Muscle of leg (tissue), 11 donors: ENCODE measurements around the gene PIGV. TPM values are rescaled to one million over a fixed set of nuclear protein-coding genes. Genes with fewer than 3 reads are reported as not detected.

Experiments
- DNase-seq: peaks from one replicate; pipeline ENCODE4 v3.0.0; 2013
- H3K27ac ChIP-seq: one replicate; pipeline ENCODE4 v1.5.1; 2013; ENCODE audit warnings: mild to moderate bottlenecking, low read length, control low read depth
- H3K27me3 ChIP-seq: one replicate; pipeline ENCODE4 v1.6.1; 2013; ENCODE audit warnings: low read length; ENCODE audit not compliant: control insufficient read depth, insufficient read depth
- H3K36me3 ChIP-seq: one replicate; pipeline ENCODE4 v1.6.1; 2013; ENCODE audit warnings: low read length; ENCODE audit not compliant: control insufficient read depth, insufficient read depth
- H3K4me1 ChIP-seq: one replicate; pipeline ENCODE4 v1.6.1; 2013; ENCODE audit warnings: low read length; ENCODE audit not compliant: control insufficient read depth, insufficient read depth
- H3K4me3 ChIP-seq: one replicate; pipeline ENCODE4 v1.5.1; 2013; ENCODE audit warnings: low read length, control low read depth
- H3K9me3 ChIP-seq: replicated peaks from 2 replicates; pipeline ENCODE4 v1.6.1; 2013; ENCODE audit warnings: low read depth, low read length; ENCODE audit not compliant: control insufficient read depth
- WGBS: methylation state at CpG from one replicate; pipeline ENCODE4 v1.1.5; 2013; ENCODE audit warnings: missing lambda C conversion rate; ENCODE audit not compliant: insufficient coverage; 5-methylcytosine and 5-hydroxymethylcytosine counted together
- polyA plus RNA-seq, 8 donors: library from polyadenylated mRNA; unstranded; fragments of 120-200 nt; gene quantifications; one replicate each; pipeline versions ENCODE4 v1.2.1 to v1.2.3, GENCODE V29; 2013; ENCODE audit warnings: inconsistent platforms in 1 of 8, low replicate concordance in 1 of 8; ENCODE audit not compliant: insufficient read length in 8 of 8, insufficient read depth in 1 of 8
- total RNA-seq: library from RNA; stranded (reverse); fragments of 120-200 nt; gene quantifications from one replicate; pipeline ENCODE4 v1.2.4, GENCODE V29; 2013

PIGV gene
- total and polyA plus RNA-seq, 9 donors, result 6.1 to 9.9 (median 6.8) TPM

DNA sequence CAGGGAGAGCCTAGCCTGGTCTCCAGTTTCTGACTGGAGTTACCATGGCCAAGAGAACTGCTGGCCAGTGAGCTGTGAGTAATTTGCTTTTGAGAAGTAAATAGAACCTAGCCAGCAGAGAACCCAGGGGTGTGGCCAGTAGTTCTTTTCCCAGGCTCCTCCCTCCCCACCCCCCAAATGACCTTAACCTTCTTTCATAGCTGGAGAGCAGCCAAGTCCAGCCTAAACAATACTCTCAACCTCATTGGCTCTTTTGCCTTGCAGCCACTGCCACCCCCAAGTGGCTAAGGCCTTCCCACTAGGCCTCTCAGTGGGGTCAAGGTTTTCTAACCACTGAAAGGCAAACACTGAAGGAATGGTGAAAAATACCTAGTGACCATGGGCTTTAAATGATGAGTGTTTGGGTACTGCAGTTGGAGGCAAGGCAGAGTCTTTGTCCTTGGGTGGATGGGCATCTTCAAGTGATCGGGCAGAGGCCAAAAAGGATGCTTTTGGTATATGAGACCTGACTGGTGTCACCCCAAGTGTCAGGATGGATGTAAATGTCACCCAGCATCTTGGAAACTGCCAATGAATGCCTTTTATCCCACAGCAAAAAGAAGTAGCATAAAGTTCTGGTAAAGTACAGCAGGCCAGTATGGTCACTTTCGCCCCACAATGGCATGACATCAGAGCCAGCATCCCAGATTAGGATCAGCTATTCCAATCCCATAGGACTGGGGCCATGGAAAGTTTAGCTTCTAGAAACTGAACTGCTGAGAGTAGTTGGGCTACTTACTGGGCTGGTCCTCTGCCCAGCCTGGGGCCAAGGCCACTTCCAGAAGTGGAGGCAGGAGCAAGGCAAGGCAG, 3.5 kb upstream of the PIGV start:
- no peak overlapping the region for H3K4me3 ChIP-seq
- H3K9me3 ChIP-seq, result no peaks in the 10 kb centered on the region
- no peak overlapping the region for H3K27ac ChIP-seq
- no CpG with 5 or more reads among the region's 2 CpGs for WGBS
- peak; percentile 53 for DNase-seq
- H3K36me3 ChIP-seq, result peaks cover 27% of the 10 kb centered on the region
- H3K27me3 ChIP-seq, result no peaks in the 10 kb centered on the region
- H3K4me1 ChIP-seq, result peaks cover 45% of the 10 kb centered on the region

DNA sequence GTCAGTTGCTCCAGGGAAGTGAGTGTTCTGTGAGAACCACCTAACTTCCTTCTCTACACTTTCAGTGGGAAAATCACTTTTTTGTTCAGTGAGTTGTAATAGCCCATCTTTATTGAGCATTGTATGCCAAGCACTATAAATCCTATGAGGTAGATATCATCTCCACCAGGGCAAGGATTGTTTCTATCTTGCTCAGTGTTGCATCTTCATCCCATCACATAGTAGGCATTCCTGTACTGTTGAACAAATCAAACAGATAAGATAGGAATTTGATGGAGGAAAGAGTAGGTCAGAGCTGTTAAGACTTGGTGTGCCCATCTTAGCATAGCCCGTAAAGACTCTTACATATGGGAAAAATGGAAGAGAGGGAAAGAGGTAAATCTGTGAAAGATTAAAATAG, 2.9 kb upstream of the PIGV start:
- WGBS, result 88% methylated on average over 1 of the region's 1 CpG
- Histone ChIP-seq H3K9me3 (no peaks in the 10 kb centered on the region), H3K4me1 (peaks cover 45% of the 10 kb centered on the region), H3K36me3 (peaks cover 21% of the 10 kb centered on the region), H3K4me3 (no peak overlapping the region), H3K27me3 (no peaks in the 10 kb centered on the region), H3K27ac (peak overlapping the region; percentile 99)
- no peak for DNase-seq

DNA sequence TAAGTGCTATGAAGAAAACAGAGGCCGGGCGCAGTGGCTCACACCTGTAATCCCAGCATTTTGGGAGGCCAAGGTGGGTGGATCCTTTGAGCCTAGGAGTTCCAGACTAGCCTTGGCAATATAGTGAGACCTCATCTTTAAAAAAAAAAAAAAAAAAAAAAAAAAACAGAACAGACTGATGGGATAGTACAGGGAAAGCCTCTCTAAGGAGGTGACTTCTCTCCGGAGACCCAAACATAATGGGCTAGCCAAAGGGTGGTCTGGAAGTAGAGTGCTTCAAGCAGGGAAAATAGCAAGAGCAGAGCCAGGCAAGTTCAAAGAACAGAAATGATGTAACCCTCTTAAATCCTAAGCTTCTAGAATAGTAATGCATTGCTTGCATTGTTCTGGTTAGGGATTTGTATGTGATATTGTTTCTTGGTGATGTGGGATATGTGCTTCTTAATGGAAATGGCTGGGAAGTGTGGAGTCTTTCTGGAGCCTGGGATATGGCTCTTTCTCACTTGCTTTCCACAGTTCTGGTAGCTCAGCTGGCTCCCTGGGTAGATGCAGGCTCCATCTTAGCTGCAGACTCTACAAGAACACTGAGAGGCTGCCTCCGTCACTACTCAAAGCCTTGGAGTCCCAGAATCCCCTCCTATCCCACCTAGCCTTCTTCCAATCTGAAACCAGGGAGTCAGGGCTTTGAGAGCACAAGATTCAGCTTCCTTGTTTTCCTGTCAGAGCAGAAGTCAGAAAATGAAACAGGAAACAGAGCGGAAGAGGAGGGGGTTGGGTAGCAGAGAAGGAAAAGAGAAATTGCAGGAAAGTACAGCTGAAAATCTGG, 1.9 kb upstream of the PIGV start:
- peak overlapping the region; percentile 99 for H3K27ac ChIP-seq
- H3K4me1 ChIP-seq, result peaks cover 48% of the 10 kb centered on the region
- no peaks in the 10 kb centered on the region for H3K27me3 ChIP-seq
- no peaks in the 10 kb centered on the region for H3K9me3 ChIP-seq
- no peak overlapping the region for H3K4me3 ChIP-seq
- 68% methylated on average over 3 of the region's 5 CpGs for WGBS
- peak; percentile 85 for DNase-seq
- H3K36me3 ChIP-seq, result peaks cover 15% of the 10 kb centered on the region

DNA sequence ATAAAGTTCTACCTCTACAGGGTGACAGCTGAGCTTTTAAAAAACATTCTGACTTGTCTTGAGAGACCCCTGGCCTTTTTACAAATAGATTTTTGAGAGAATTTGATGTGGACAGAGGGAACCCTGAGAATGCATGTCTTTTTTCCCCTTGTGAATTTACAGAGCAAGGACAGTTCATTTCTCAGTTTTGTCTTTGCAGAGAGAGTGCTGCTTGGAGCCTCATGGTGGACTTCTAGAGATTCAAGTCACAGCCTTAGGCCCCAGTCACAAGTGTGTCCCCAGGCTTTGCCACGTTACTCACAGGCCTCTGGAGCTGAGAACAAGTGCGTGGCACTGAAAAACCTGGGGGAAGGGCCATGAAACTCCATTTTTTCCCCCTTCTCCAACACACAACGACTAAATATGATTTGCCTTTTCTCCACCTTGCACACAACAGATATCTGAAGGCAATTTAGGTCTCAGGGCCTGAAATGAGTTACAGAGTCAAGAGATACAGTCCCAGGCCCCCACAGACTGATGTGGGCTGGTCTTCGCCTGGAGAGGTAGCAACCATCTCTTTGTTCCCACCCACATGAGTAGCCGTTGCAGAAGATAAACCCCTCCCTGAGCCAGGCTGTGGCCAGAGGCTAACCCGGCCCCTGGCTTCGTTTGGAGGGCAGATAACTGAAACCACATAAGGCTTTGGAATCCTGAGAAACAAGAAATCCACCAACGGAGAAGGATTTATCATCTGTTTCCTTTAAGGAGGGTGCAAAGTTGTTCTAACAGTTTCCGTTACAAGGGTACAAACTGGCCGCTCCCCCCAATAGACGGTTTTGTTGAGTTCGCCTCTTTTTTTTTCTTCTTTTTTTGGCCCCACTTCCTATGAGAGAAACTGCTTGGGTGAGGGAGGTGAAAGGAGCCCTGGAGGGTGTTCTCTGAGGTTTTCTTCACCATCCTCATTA, 1.0 kb upstream of the PIGV start:
- H3K4me3 ChIP-seq, result peak overlapping the region; percentile 92
- H3K4me1 ChIP-seq, result peaks cover 50% of the 10 kb centered on the region
- no peaks in the 10 kb centered on the region for H3K9me3 ChIP-seq
- peaks cover 9% of the 10 kb centered on the region for H3K36me3 ChIP-seq
- H3K27me3 ChIP-seq, result no peaks in the 10 kb centered on the region
- whole genome bisulfite sequencing, result no CpG with 5 or more reads among the region's 12 CpGs
- peak; percentile 91 for DNase-seq
- peak overlapping the region; percentile 99 for H3K27ac ChIP-seq

DNA sequence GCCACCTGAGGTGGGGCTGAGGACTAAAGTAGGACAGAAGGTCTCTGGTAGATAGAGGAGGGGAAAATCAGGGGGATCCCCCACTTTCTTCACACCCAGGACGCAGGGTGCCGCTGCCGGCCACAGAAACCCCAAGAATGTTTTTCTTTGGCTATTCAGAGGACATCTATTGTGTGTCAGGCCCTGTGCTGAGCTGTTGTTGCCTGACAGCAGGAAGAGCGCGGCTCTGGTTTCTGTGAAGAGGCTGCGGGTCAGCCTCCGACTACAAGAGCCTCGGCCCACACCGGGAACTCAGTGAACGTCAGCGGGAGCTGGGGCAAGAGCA, 407 bp upstream of the PIGV start:
- DNase-seq, result no peak
- 0% methylated on average over 7 of the region's 11 CpGs for WGBS
- Histone ChIP-seq H3K4me1 (peaks cover 50% of the 10 kb centered on the region), H3K27me3 (no peaks in the 10 kb centered on the region), H3K36me3 (peaks cover 9% of the 10 kb centered on the region), H3K9me3 (no peaks in the 10 kb centered on the region), H3K27ac (peak overlapping the region; percentile 99), H3K4me3 (peak overlapping the region; percentile 92)

DNA sequence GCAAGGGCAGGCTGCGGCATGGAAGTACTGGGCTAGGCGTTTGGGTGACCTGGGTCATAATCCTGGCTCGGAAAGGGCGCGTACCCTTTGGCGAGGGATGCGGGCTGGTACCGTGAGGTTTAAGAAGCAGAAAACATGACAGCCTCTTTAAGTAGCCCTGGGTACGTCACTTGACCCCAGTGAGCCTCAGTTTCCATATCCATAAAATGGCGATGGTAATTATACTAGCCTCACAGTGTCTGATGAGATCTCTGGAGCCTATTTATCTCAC, 700 bp downstream of the PIGV start:
- DNase-seq, result no peak
- no peaks in the 10 kb centered on the region for H3K9me3 ChIP-seq
- H3K4me3 ChIP-seq, result peak overlapping the region; percentile 92
- WGBS, result 6% methylated on average over 9 of the region's 10 CpGs
- H3K36me3 ChIP-seq, result peaks cover 14% of the 10 kb centered on the region
- peak overlapping the region; percentile 99 for H3K27ac ChIP-seq
- peaks cover 50% of the 10 kb centered on the region for H3K4me1 ChIP-seq
- no peaks in the 10 kb centered on the region for H3K27me3 ChIP-seq

DNA sequence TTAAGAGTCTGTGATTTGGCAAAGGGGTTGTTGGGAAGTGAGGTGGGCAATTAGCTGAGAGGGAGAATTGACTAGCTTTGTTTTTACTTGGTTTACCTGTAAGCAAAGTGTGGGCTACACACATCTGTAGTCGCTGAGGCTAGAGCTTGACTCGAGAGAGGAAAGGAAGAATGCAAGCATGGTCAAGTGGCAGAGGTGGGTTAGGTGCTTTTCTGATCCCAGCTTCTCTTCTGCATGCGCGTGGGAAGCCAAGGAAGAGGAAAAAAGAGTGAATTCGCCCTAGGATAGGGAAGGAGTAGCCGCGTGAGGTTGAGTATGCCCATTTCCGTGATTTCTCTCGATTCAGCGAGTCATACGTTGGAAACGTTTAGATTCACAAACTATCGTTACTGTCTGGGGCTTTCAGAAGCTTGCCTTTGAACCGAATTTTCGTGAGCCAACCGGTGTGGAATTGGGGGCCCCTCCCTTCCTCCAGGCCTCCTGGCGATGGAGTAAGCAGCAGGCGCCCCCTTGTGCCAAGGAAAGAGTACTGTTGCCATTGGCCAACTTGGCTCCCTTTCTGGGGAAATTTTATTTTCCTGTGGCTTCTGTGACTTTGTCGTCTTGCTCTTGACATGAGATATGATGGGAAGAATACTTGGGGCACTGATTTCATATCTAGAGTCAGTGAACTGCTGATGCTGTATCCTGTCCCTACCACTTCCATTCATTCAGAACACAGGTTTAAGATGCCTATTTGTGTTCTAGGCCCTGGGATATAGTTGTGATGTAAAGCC, 1.3 kb downstream of the PIGV start:
- peaks cover 46% of the 10 kb centered on the region for H3K4me1 ChIP-seq
- peak overlapping the region; percentile 92 for H3K4me3 ChIP-seq
- WGBS, result 4% methylated on average over 15 of the region's 19 CpGs
- peak; percentile 95 for DNase-seq
- H3K27me3 ChIP-seq, result no peaks in the 10 kb centered on the region
- no peaks in the 10 kb centered on the region for H3K9me3 ChIP-seq
- peaks cover 16% of the 10 kb centered on the region for H3K36me3 ChIP-seq
- H3K27ac ChIP-seq, result peak overlapping the region; percentile 99

DNA sequence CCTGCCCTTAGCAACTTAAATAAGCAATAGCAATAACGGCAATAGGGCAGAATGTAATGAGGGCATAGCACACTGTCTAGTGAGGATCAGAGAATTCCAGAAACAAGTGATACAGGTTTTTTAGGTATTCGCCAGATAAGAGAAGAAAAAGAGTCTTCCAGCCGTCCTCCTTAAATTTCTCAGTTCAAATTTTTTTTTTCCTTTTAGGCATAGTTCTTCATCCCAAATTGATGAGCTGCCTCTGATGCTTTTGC, 1.8 kb downstream of the PIGV start:
- no CpG with 5 or more reads among the region's 3 CpGs for WGBS
- Histone ChIP-seq H3K4me1 (peaks cover 42% of the 10 kb centered on the region), H3K27ac (no peak overlapping the region), H3K27me3 (no peaks in the 10 kb centered on the region), H3K9me3 (no peaks in the 10 kb centered on the region), H3K4me3 (no peak overlapping the region), H3K36me3 (peaks cover 19% of the 10 kb centered on the region)
- no peak for DNase-seq

DNA sequence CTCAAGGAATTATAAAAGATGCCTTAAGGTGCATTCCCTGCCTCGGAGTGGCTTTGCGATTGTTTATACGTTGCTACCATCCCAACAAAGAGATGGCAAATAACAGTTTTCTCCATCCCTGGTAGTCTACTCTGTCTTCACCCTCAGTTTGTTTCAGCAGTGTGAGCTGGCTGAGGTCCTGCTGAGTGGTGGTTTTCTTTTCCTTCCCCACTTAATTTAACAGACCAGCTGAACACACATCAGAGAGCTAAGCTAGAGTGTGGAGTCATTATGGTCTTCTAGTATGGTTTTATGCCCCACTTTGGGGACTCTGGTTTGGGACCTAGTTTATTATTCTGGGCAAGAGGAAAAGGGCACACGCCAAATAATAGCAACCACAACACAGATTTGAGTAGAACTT, 2.2 kb downstream of the PIGV start:
- H3K4me1 ChIP-seq, result peaks cover 41% of the 10 kb centered on the region
- no peak for DNase-seq
- H3K36me3 ChIP-seq, result peaks cover 23% of the 10 kb centered on the region
- no peaks in the 10 kb centered on the region for H3K27me3 ChIP-seq
- no CpG with 5 or more reads among the region's 4 CpGs for WGBS
- no peak overlapping the region for H3K27ac ChIP-seq
- H3K9me3 ChIP-seq, result no peaks in the 10 kb centered on the region
- no peak overlapping the region for H3K4me3 ChIP-seq
